ENCODE measurements around the gene ELP2. TPM values are rescaled to one million over a fixed set of nuclear protein-coding genes. Genes with fewer than 3 reads are reported as not detected.

ELP2 gene
- total and polyA plus RNA-seq, 2 donors from 2014 or later: 55.9 to 74.0 TPM

- Histone ChIP-seq H3K27ac (ENCODE audit: low read depth in 2 of 2, low read length in 2 of 2) (no peak overlapping the region), H3K4me1 (ENCODE audit: control insufficient read depth in 2 of 3, insufficient read depth in 2 of 3, low read depth in 1 of 3, low read length in 3 of 3) (no peaks in the 10 kb centered on the region), H3K9ac (ENCODE audit: low read length in 3 of 3) (no peak overlapping the region), H3K36me3 (ENCODE audit: control insufficient read depth in 2 of 3, insufficient read depth in 3 of 3, low read length in 3 of 3) (peaks cover 2 to 10% (median 8%) of the 10 kb centered on the region in 3 donors), H3K27me3 (ENCODE audit: control insufficient read depth, insufficient read depth, low read length) (no peaks in the 10 kb centered on the region), H3K4me3 (ENCODE audit: low read length in 3 of 3) (no peak overlapping the region), H3K9me3 (ENCODE audit: control insufficient read depth in 2 of 3, insufficient read depth in 1 of 3, low read length in 3 of 3) (peaks cover 0 to 2% (median 0%) of the 10 kb centered on the region in 3 donors)
- FAIRE-seq (no peak), DNase-seq (no peak)
- intact Hi-C loops (cut with DNase I): no loop called here
- no peak for TF ChIP-seq CTCF (IDR thresholded peaks at IDR 0.05; ENCODE audit: borderline replicate concordance, extremely low read depth, insufficient read depth)
Measured at GRCh38 chr18:36108196-36108595, 21.5 kb upstream of the ELP2 start.

- H3K27me3 ChIP-seq (ENCODE audit: control insufficient read depth, insufficient read depth, low read length): no peaks in the 10 kb centered on the region
- no peak overlapping the region for H3K9ac ChIP-seq (ENCODE audit: low read length in 3 of 3)
- H3K4me3 ChIP-seq (ENCODE audit: low read length in 3 of 3): no peak overlapping the region
- no peaks in the 10 kb centered on the region for H3K9me3 ChIP-seq (ENCODE audit: control insufficient read depth in 2 of 3, insufficient read depth in 1 of 3, low read length in 3 of 3)
- H3K4me1 ChIP-seq (ENCODE audit: control insufficient read depth in 2 of 3, insufficient read depth in 2 of 3, low read depth in 1 of 3, low read length in 3 of 3): no peaks in the 10 kb centered on the region
- no peak for TF ChIP-seq CTCF (IDR thresholded peaks at IDR 0.05; ENCODE audit: borderline replicate concordance, extremely low read depth, insufficient read depth)
- no peak for FAIRE-seq
- DNase-seq: no peak
- no peak overlapping the region for H3K27ac ChIP-seq (ENCODE audit: low read depth in 2 of 2, low read length in 2 of 2)
- intact Hi-C loops (cut with DNase I): no loop called here
- peaks cover 2 to 10% (median 8%) of the 10 kb centered on the region in 3 donors for H3K36me3 ChIP-seq (ENCODE audit: control insufficient read depth in 2 of 3, insufficient read depth in 3 of 3, low read length in 3 of 3)
Measured at GRCh38 chr18:36108601-36109000, 21.1 kb upstream of the ELP2 start.

GRCh38 chr18:36109737-36110136 is 20.0 kb upstream of the ELP2 start:
- Histone ChIP-seq H3K27me3 (ENCODE audit: control insufficient read depth, insufficient read depth, low read length) (no peaks in the 10 kb centered on the region), H3K4me1 (ENCODE audit: control insufficient read depth in 2 of 3, insufficient read depth in 2 of 3, low read depth in 1 of 3, low read length in 3 of 3) (no peaks in the 10 kb centered on the region), H3K36me3 (ENCODE audit: control insufficient read depth in 2 of 3, insufficient read depth in 3 of 3, low read length in 3 of 3) (peaks cover 5 to 15% (median 14%) of the 10 kb centered on the region in 3 donors), H3K9me3 (ENCODE audit: control insufficient read depth in 2 of 3, insufficient read depth in 1 of 3, low read length in 3 of 3) (no peaks in the 10 kb centered on the region), H3K9ac (ENCODE audit: low read length in 3 of 3) (no peak overlapping the region), H3K4me3 (ENCODE audit: low read length in 3 of 3) (no peak overlapping the region), H3K27ac (ENCODE audit: low read depth in 2 of 2, low read length in 2 of 2) (no peak overlapping the region)
- FAIRE-seq (no peak), DNase-seq (no peak)
- TF ChIP-seq CTCF (IDR thresholded peaks at IDR 0.05; ENCODE audit: borderline replicate concordance, extremely low read depth, insufficient read depth): no peak
- intact Hi-C loops (cut with DNase I): no loop called here

- DNase-seq (no peak), FAIRE-seq (no peak)
- Histone ChIP-seq H3K4me3 (ENCODE audit: low read length in 3 of 3) (no peak overlapping the region), H3K36me3 (ENCODE audit: control insufficient read depth in 2 of 3, insufficient read depth in 3 of 3, low read length in 3 of 3) (peaks cover 5 to 15% (median 14%) of the 10 kb centered on the region in 3 donors), H3K4me1 (ENCODE audit: control insufficient read depth in 2 of 3, insufficient read depth in 2 of 3, low read depth in 1 of 3, low read length in 3 of 3) (no peaks in the 10 kb centered on the region), H3K9me3 (ENCODE audit: control insufficient read depth in 2 of 3, insufficient read depth in 1 of 3, low read length in 3 of 3) (no peaks in the 10 kb centered on the region), H3K27ac (ENCODE audit: low read depth in 2 of 2, low read length in 2 of 2) (no peak overlapping the region), H3K9ac (ENCODE audit: low read length in 3 of 3) (no peak overlapping the region), H3K27me3 (ENCODE audit: control insufficient read depth, insufficient read depth, low read length) (no peaks in the 10 kb centered on the region)
- intact Hi-C loops (cut with DNase I): no loop called here
- no peak for TF ChIP-seq CTCF (IDR thresholded peaks at IDR 0.05; ENCODE audit: borderline replicate concordance, extremely low read depth, insufficient read depth)
Measured at GRCh38 chr18:36112302-36112701, 17.4 kb upstream of the ELP2 start.
